HG03103 (cell line): ENCODE measurements around the gene TIAL1.
"Not testable (repeated sequence)": the region's sequence is repeated elsewhere in the genome, so short reads cannot be mapped to it uniquely, and the experiment has no call there.

Experiments used
- ATAC-seq: cut with Tn5 transposase; IDR thresholded peaks from one replicate; pipeline ENCODE4 v1.9.1; 2021; ENCODE audit warnings: low read depth; ENCODE audit not compliant: unreplicated experiment

TIAL1 gene

GRCh38 chr10:119532791-119533190, 64.0 kb downstream of the TIAL1 start:
- not testable (repeated sequence) for ATAC-seq

- not testable (repeated sequence) for ATAC-seq
Measured at GRCh38 chr10:119532251-119532650, 64.5 kb downstream of the TIAL1 start.

- no peak for ATAC-seq
Measured at GRCh38 chr10:119531067-119531466, 65.7 kb downstream of the TIAL1 start.

- ATAC-seq, result not testable (repeated sequence)
Measured at GRCh38 chr10:119528663-119529237, 68.0 kb downstream of the TIAL1 start.

GRCh38 chr10:119526621-119527592, 69.9 kb downstream of the TIAL1 start:
- ATAC-seq, result no peak

GRCh38 chr10:119526149-119526548, 70.6 kb downstream of the TIAL1 start:
- no peak for ATAC-seq

GRCh38 chr10:119525116-119525515, 71.6 kb downstream of the TIAL1 start:
- ATAC-seq, result no peak

GRCh38 chr10:119524720-119525070, 72.1 kb downstream of the TIAL1 start:
- ATAC-seq, result no peak

GRCh38 chr10:119523895-119524719, 72.7 kb downstream of the TIAL1 start:
- no peak for ATAC-seq
